ENCODE results near the gene CYP46A1. TPM values are rescaled to one million over a fixed set of nuclear protein-coding genes. Genes with fewer than 3 reads are reported as not detected.

The CYP46A1 gene
- total RNA-seq, 4 donors from 2014 or later = 0.94 to 2.4 (median 0.95) TPM

DNA sequence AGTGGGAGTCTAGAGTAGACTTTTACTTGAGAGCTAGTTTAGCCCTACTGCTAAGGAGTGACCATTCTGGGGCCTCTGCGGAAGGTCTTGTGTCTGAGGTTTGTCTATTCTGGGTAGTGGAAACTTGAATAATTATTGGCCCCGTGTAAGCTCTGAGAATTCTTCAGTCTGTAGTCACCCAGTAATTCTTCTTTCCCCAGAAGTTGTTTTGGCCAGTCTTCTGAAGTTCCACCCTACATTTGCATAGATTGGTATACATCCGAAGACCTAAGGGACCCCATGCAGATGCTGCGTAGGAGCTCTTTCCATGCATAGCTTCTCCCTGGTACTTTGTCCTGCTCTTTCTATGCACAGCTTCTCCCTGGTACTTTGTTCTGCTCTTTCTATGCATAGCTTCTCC, 12.8 kb downstream of the CYP46A1 start:
- DNase-seq (ENCODE audit: low spot score) (no peak), ATAC-seq (ENCODE audit: low FRiP score) (no peak)
- no peak for TF ChIP-seq CTCF (IDR thresholded peaks at IDR 0.05)

DNA sequence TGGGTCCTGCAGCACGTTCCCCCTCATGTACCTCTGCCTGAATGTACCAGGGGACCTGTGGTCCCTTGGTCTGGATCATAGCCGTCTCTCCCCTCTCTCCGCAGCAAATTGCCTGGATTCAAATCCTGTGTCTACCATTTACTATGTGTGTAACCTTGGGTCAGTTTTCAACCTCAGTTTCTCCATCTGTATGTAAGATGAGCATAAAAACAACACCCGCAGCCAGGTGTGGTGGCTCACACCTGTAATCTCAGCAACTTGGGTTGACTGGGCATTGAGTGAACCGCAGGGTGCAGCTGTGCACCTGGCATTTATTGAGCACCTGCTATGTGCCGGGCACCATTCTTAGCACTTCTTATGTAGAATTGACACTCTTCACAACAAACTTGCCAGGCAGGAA, 14.1 kb downstream of the CYP46A1 start:
- ATAC-seq (ENCODE audit: low FRiP score) (no peak), DNase-seq (ENCODE audit: low spot score) (no peak)
- TF ChIP-seq CTCF (IDR thresholded peaks at IDR 0.05) = no peak

DNA sequence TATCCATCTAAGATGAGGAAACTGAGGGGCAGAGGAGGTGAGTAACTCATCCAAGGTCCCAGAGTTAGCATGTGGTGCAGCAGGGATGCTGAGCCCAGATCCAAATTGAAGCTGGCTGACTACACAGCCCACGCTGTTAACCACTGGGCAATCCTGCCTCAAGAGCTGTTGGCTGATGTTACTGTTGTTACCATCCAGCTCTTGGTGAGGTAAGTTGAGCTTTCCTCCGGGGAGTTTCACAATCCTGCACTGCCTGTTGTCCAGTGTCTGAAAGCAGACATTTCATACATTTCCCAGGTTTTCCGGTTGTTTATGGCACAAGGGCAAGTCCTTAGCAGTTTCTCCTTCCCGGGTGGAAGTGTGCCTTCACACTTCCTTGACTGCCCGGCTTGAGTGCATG, 14.5 kb downstream of the CYP46A1 start:
- no peak for ATAC-seq (ENCODE audit: low FRiP score)
- no peak for TF ChIP-seq CTCF (IDR thresholded peaks at IDR 0.05)
- no peak for DNase-seq (ENCODE audit: low spot score)

DNA sequence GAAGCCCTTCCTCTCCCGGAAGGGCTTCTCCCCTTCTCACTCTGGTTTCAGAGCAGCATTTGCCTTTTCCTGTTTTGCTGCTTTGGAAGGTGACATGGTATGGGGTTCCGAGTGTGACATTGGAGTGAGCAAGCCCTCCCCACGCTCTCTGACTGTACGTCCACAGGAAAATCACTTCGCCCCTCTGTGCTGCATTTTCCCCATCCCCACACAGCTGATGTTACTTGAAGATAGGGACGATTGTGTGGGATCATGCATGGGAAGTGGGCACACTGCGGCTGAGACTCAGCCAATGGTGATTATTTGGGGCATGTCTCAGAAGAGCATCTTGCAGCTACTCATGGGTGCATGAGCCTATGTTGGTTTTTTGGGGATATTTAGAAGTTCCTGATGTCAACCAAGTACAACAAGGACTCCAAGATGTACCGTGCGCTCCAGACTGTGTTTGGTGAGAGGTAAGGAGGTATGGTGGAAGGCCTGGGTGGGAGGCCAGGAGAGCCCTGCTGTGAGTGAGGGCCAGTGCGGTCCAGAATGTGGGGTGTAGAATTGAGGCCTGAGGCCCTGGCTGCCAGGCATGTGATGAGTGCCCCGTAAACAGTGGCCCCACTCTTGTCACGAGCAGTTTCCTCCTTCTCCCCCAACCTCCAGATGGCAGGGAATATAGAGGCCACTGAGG, 15.1 kb downstream of the CYP46A1 start:
- DNase-seq (ENCODE audit: low spot score) (no peak), ATAC-seq (ENCODE audit: low FRiP score) (no peak)
- no peak for TF ChIP-seq CTCF (IDR thresholded peaks at IDR 0.05)

DNA sequence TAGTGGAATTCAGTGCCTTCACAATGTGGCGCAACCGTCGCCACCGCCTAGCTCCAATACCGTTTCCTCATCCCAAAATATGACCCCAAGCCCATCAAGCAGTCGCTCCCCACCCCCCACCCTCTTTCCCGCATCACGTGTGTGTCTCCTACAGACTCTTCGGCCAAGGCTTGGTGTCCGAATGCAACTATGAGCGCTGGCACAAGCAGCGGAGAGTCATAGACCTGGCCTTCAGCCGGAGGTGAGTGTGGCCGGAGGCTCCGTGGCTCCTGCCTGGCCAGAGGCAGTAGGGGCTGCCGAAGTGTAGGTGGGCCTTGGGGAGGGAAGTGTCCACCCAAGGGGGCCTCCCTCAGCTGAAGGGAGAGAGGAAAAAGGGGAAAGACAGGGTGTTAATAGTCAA, 15.8 kb downstream of the CYP46A1 start:
- DNase-seq (ENCODE audit: low spot score) (no peak), ATAC-seq (ENCODE audit: low FRiP score) (no peak)
- no peak for TF ChIP-seq CTCF (IDR thresholded peaks at IDR 0.05)

DNA sequence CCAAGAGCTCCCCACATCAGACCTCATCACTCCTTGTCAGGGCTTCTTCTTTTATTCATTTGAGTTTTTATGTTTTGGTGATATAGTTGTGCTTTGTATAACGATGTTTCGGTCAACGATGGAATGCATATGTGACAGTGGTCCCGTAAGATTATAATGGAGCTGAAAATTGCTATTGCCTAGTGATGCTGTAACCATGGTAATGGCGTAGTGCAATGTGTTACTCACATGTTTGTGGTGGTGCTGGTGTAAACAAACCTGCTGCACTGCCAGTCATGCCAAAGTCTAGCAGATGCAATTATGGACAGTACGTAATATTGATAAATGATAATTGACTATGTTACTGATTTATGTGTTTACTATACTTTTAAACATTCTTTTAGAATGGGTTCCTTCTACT, 16.3 kb downstream of the CYP46A1 start:
- DNase-seq (ENCODE audit: low spot score) = no peak
- ATAC-seq (ENCODE audit: low FRiP score) = no peak
- no peak for TF ChIP-seq CTCF (IDR thresholded peaks at IDR 0.05)

DNA sequence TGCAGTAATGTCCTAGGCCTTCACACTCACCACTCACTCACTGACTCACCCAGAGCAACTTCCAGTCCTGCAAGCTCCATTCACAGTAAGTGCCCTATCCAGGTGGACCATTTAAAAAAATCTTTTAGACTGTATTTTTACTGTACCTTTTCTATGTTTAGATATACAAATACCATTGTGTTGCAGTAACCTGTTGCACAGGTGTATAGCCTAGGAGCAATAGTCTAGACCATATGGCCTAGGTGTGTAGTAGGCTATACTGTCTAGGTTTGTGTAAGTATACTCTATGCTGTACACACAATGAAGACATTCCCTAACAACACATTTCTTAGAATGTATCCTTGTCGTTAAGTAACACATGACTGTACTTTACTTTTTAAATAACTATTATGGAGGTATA, 17.2 kb downstream of the CYP46A1 start:
- no peak for ATAC-seq (ENCODE audit: low FRiP score)
- DNase-seq (ENCODE audit: low spot score) = no peak
- no peak for TF ChIP-seq CTCF (IDR thresholded peaks at IDR 0.05)

All from omental fat pad (tissue), 4 donors.